ENCODE data around the gene ZSCAN18. TPM values are rescaled to one million over a fixed set of nuclear protein-coding genes. Genes with fewer than 3 reads are reported as not detected.

ZSCAN18 gene
- total and polyA plus RNA-seq, 2 donors (not counting 3 experiments of a cell fraction or from before 2014, with no cell fraction given), result 15.8 to 17.3 TPM

- H3K79me2 ChIP-seq (ENCODE audit: control insufficient read depth, insufficient read depth, low read length), result no peaks in the 10 kb centered on the region
Observed at GRCh38 chr19:58052256-58052655, 45.8 kb downstream of the ZSCAN18 start.

More at GRCh38 chr19:58052256-58052655, 45.8 kb downstream of the ZSCAN18 start:
- intact Hi-C loops (cut with micrococcal nuclease), result no loop called here
- DNase-seq (ENCODE audit: low read depth, low spot score), result no peak
- H3K27me3 ChIP-seq (ENCODE audit: control insufficient read depth in 2 of 2, insufficient read depth in 2 of 2, low read length in 2 of 2), result no peaks in the 10 kb centered on the region
- peaks cover 4% of the 10 kb centered on the region for H3K9me3 ChIP-seq (replicated peaks; ENCODE audit: control insufficient read depth, insufficient read depth, low read length)
- H3K9ac ChIP-seq (replicated peaks; ENCODE audit: extremely low read depth, insufficient read depth, low read length), result no peak overlapping the region
- POLR2A ChIA-PET, result no interaction called here
- no peak overlapping the region for H2AFZ ChIP-seq (ENCODE audit: low read depth, low read length)
- H3K4me1 ChIP-seq (ENCODE audit: control insufficient read depth, extremely low read depth, insufficient read depth, low read length), result no peaks in the 10 kb centered on the region
- H3K9me1 ChIP-seq (replicated peaks; ENCODE audit: control insufficient read depth, extremely low read depth, insufficient read depth, low read length), result no peaks in the 10 kb centered on the region
- no peak for FAIRE-seq
- no peaks in the 10 kb centered on the region for H3K36me3 ChIP-seq (ENCODE audit: control insufficient read depth in 2 of 2, extremely low read depth in 1 of 2, insufficient read depth in 2 of 2, low read length in 2 of 2)
- dilution Hi-C loops (cut with MboI; ENCODE audit: extremely low pct_ligation_motif_present, low sequenced_read_pairs), result no loop called here
- no TSS peak for BruUV-seq (replicated peaks)
- H3K27ac ChIP-seq (ENCODE audit: insufficient read depth, low read depth, low read length), result no peak overlapping the region
- TF ChIP-seq JUN (IDR thresholded peaks at IDR 0.05; ENCODE audit: borderline replicate concordance, insufficient read depth, insufficient read length, low read depth) (no peak), GATA2 (IDR thresholded peaks at IDR 0.05; ENCODE audit: insufficient read depth, insufficient read length, low read depth, low read length) (no peak), POLR2AphosphoS5 (IDR thresholded peaks at IDR 0.05; ENCODE audit: insufficient read depth, low read depth, low read length) (no peak), POLR2A (IDR thresholded peaks at IDR 0.05; ENCODE audit: low read depth, low read length) (no peak), FOS (IDR thresholded peaks at IDR 0.05; ENCODE audit: borderline replicate concordance, insufficient read depth, low read length) (no peak), CTCF (IDR thresholded peaks at IDR 0.05; ENCODE audit: extremely low read depth in 1 of 2, insufficient read depth in 1 of 2, low read depth in 1 of 2, low read length in 2 of 2) (no peak), MYC (IDR thresholded peaks at IDR 0.05; ENCODE audit: low read depth, low read length) (no peak), EZH2 (IDR thresholded peaks at IDR 0.05; ENCODE audit: borderline replicate concordance, low read depth, low read length, severe bottlenecking) (no peak), MAX (IDR thresholded peaks at IDR 0.05; ENCODE audit: insufficient read depth, insufficient read length) (no peak)
- H3K4me2 ChIP-seq (ENCODE audit: insufficient read depth, low read length), result no peak overlapping the region
- H4K20me1 ChIP-seq (replicated peaks; ENCODE audit: control insufficient read depth, extremely low read depth, insufficient read depth, low read length), result no peaks in the 10 kb centered on the region
- H3K4me3 ChIP-seq (replicated peaks in 1 of 3; ENCODE audit: insufficient read depth in 1 of 3, low read depth in 1 of 3, low read length in 3 of 3), result no peak overlapping the region
- CTCF ChIA-PET, result no interaction called here
